ENCODE results near the gene TESK2. TPM values are rescaled to one million over a fixed set of nuclear protein-coding genes. Genes with fewer than 3 reads are reported as not detected.
"Not testable (repeated sequence)": the region's sequence is repeated elsewhere in the genome, so short reads cannot be mapped to it uniquely, and the experiment has no call there.

The TESK2 gene
- total RNA-seq (ENCODE audit: insufficient read depth, low replicate concordance), result 6.0 TPM

GRCh38 chr1:45490626-45491486 lies at the start of gene TESK2:
TESK2 (minus strand) TSS chr1:45491163; CDS start chr1:45457785, 33,378 bp downstream.
- peak; percentile 100 for DNase-seq (ENCODE audit: low spot score)

GRCh38 chr1:45536886-45537285 lies 45.9 kb upstream of the TESK2 start:
- DNase-seq (ENCODE audit: low spot score), result no peak

- DNase-seq (ENCODE audit: low spot score), result no peak
These were observed 45.2 kb upstream of the TESK2 start for GRCh38 chr1:45535988-45536766.

GRCh38 chr1:45531873-45532272 lies 40.9 kb upstream of the TESK2 start:
- no peak for DNase-seq (ENCODE audit: low spot score)

GRCh38 chr1:45530632-45531135 lies 39.7 kb upstream of the TESK2 start:
- DNase-seq (ENCODE audit: low spot score), result no peak

- no peak for DNase-seq (ENCODE audit: low spot score)
These were observed 35.2 kb upstream of the TESK2 start for GRCh38 chr1:45526135-45526644.

GRCh38 chr1:45523975-45524374 lies 33.0 kb upstream of the TESK2 start:
- DNase-seq (ENCODE audit: low spot score), result not testable (repeated sequence)

GRCh38 chr1:45523516-45523915 lies 32.6 kb upstream of the TESK2 start:
- not testable (repeated sequence) for DNase-seq (ENCODE audit: low spot score)

- DNase-seq (ENCODE audit: low spot score), result no peak
These were observed 31.6 kb upstream of the TESK2 start for GRCh38 chr1:45522324-45523104.

GRCh38 chr1:45521413-45522323 lies 30.7 kb upstream of the TESK2 start, which contains the start of gene PRDX1:
PRDX1 (minus strand) TSS chr1:45521884; CDS start chr1:45519043, 2,841 bp downstream.
- DNase-seq (ENCODE audit: low spot score), result peak; percentile 98

GRCh38 chr1:45519774-45520173 lies 28.8 kb upstream of the TESK2 start:
- not testable (repeated sequence) for DNase-seq (ENCODE audit: low spot score)

- no peak for DNase-seq (ENCODE audit: low spot score)
These were observed 27.9 kb upstream of the TESK2 start for GRCh38 chr1:45518910-45519309.

GRCh38 chr1:45518366-45518765 lies 27.4 kb upstream of the TESK2 start:
- DNase-seq (ENCODE audit: low spot score), result not testable (repeated sequence)

- no peak for DNase-seq (ENCODE audit: low spot score)
These were observed 25.5 kb upstream of the TESK2 start for GRCh38 chr1:45516465-45516864.

- no peak for DNase-seq (ENCODE audit: low spot score)
These were observed 25.1 kb upstream of the TESK2 start for GRCh38 chr1:45516036-45516435.

GRCh38 chr1:45513532-45514260 lies 22.7 kb upstream of the TESK2 start:
- DNase-seq (ENCODE audit: low spot score), result not testable (repeated sequence)

- peak; percentile 53 for DNase-seq (ENCODE audit: low spot score)
These were observed 21.7 kb upstream of the TESK2 start for GRCh38 chr1:45512641-45513054.

GRCh38 chr1:45510972-45511527 lies 20.1 kb upstream of the TESK2 start:
- DNase-seq (ENCODE audit: low spot score), result no peak
